GM21528 (cell line): ENCODE results near the gene PIK3R5.

Source experiments
- ATAC-seq: cut with Tn5 transposase; IDR thresholded peaks from one replicate; pipeline ENCODE4 v1.9.1; 2021; ENCODE audit warnings: mild to moderate bottlenecking, moderate library complexity; ENCODE audit not compliant: unreplicated experiment, low FRiP score

The PIK3R5 gene

GRCh38 chr17:8836821-8837562, 128.5 kb downstream of the PIK3R5 start:
- no peak for ATAC-seq

DNA sequence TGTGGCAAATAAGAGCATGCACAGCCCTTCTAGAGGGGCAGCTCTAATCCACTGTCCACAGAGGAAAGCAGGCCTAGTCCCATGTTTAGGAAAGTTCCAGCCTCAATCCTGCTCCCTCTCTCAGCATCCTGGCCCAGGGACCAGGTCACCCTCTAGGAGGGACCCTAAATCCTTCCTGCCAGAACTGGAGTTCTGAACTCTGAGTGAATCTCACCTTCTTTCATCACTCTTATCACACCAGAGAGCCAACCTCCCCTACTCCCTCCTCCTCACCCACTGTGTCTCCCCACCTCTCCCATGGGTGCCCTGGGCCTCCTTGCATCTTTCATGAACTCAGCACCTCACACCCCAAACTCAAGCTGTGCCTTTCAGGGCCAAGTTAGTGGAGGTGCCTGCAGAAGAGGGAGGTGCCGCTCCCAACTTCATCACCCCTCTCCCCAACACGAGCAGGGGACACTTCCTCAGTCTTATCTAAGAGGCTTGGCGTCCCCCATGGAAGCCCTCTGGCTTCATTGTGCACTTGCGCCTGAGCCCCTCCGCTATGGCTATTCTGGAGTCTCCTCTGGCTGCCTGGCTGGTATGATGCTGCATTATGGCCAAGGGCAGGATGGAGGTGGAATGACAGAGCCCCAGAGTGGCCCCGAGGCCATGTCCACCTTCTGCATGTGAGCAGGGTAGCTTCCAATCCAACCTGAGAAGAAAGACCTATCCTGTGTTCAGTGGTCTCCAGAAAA, 129.7 kb downstream of the PIK3R5 start:
- ATAC-seq: no peak

GRCh38 chr17:8835106-8835505, 130.4 kb downstream of the PIK3R5 start:
- ATAC-seq: no peak

GRCh38 chr17:8832711-8833352, 132.7 kb downstream of the PIK3R5 start:
- no peak for ATAC-seq

- ATAC-seq: no peak
Measured at GRCh38 chr17:8831234-8831849, 134.2 kb downstream of the PIK3R5 start.

DNA sequence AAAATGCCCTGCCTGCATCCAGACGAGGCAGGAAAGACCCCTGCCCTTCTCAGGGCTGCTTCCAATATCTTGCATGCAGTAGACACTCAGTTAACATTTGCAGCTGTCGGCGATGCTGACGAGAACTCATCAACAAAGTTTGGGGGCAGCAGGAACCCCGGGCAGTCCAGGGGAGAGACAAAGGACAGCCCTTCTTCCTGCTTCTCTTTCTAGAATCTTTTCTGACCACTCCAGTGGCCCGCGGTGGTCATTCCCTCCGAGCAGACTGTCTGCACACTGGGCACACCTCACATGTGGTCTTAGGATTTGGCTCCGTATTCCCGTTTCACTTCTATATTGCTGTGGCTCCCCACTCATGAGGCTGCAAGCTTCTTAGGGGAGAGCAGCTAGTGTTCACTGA, 135.4 kb downstream of the PIK3R5 start:
- ATAC-seq: no peak

- ATAC-seq: no peak
Measured at GRCh38 chr17:8829036-8829941, 136.2 kb downstream of the PIK3R5 start.
